ENCODE measurements around the gene LMO2. TPM values are rescaled to one million over a fixed set of nuclear protein-coding genes. Genes with fewer than 3 reads are reported as not detected.

Gene LMO2
- total RNA-seq, 6 donors from 2014 or later = 7.3 to 58.5 (median 34.1) TPM

Other genes with a start within 250 kb of the LMO2 start
- 1 to 10 TPM in 1 of 6 donors, under 1 TPM in 1, not detected in 4; 0.77 to 1.3 TPM for gene C11orf91, start 191.2 kb downstream of the LMO2 start, total RNA-seq
- gene CD59, start 155.7 kb downstream of the LMO2 start, total RNA-seq = 100 to 1,000 TPM in 5 of 6 donors, 10 to 100 TPM in 1; 57.6 to 914 (median 315) TPM
- 10 to 100 TPM in 5 of 6 donors, 1 to 10 TPM in 1; 9.9 to 50.8 (median 26.9) TPM for gene FBXO3, start 117.6 kb downstream of the LMO2 start, total RNA-seq
- 100 to 1,000 TPM; 144 to 265 (median 153) TPM for gene CAPRIN1, start 159.7 kb upstream of the LMO2 start, total RNA-seq
- gene NAT10, start 213.6 kb upstream of the LMO2 start, total RNA-seq = 10 to 100 TPM; 19.3 to 69.1 (median 32.5) TPM